Fibroblast of mammary gland (primary cell): ENCODE data around the gene SPINK4.

Source experiments
- DNase-seq: peaks from one replicate; pipeline ENCODE4 v3.0.0-alpha.2; 2010; ENCODE audit warnings: low read depth
- H3K4me3 ChIP-seq: 2 replicates; pipeline ENCODE4 v1.5.1; 2011; ENCODE audit warnings: low read depth, mild to moderate bottlenecking, low read length, moderate library complexity; ENCODE audit not compliant: control insufficient read depth
- TF ChIP-seq, protein P1 (sequence below): conservative IDR thresholded peaks from 2 replicates; pipeline ENCODE4 v1.5.1; 2011; ENCODE audit warnings: low read depth, low read length, inconsistent platforms; ENCODE audit not compliant: control insufficient read depth, insufficient read depth

Gene SPINK4

GRCh38 chr9:33221568-33221884 is 18.4 kb upstream of the SPINK4 start:
- no peak for DNase-seq
- no peak overlapping the region for H3K4me3 ChIP-seq
- TF ChIP-seq, protein P1, sequence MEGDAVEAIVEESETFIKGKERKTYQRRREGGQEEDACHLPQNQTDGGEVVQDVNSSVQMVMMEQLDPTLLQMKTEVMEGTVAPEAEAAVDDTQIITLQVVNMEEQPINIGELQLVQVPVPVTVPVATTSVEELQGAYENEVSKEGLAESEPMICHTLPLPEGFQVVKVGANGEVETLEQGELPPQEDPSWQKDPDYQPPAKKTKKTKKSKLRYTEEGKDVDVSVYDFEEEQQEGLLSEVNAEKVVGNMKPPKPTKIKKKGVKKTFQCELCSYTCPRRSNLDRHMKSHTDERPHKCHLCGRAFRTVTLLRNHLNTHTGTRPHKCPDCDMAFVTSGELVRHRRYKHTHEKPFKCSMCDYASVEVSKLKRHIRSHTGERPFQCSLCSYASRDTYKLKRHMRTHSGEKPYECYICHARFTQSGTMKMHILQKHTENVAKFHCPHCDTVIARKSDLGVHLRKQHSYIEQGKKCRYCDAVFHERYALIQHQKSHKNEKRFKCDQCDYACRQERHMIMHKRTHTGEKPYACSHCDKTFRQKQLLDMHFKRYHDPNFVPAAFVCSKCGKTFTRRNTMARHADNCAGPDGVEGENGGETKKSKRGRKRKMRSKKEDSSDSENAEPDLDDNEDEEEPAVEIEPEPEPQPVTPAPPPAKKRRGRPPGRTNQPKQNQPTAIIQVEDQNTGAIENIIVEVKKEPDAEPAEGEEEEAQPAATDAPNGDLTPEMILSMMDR, result no peak

DNA sequence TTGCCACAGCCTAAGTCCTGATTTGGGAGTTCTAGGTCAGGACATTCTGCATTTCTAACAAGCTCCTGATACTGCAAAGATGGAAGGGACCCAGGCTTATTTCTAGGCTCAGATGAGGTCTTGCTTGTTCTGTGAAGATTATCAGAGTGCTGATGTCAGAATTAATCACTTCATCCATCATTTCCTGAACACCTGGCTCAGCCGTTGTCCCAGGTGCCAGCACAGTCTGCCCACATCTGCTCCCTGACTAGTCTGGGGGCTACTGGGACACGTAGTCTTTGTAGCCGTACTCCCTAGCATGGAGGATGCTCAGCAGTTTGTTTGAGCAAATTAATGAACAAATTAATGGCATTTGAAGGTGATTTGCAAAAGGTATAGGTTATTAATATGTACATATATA is 17.9 kb upstream of the SPINK4 start:
- TF ChIP-seq, protein P1, result no peak
- no peak overlapping the region for H3K4me3 ChIP-seq
- DNase-seq, result no peak

GRCh38 chr9:33223696-33224095 is 16.3 kb upstream of the SPINK4 start:
- TF ChIP-seq, protein P1, result peak; percentile 15
- DNase-seq, result peak; percentile 18
- no peak overlapping the region for H3K4me3 ChIP-seq

GRCh38 chr9:33225319-33226147 is 14.4 kb upstream of the SPINK4 start:
- peak; percentile 88 for DNase-seq
- H3K4me3 ChIP-seq, result no peak overlapping the region
- TF ChIP-seq, protein P1, result peak; percentile 68

DNA sequence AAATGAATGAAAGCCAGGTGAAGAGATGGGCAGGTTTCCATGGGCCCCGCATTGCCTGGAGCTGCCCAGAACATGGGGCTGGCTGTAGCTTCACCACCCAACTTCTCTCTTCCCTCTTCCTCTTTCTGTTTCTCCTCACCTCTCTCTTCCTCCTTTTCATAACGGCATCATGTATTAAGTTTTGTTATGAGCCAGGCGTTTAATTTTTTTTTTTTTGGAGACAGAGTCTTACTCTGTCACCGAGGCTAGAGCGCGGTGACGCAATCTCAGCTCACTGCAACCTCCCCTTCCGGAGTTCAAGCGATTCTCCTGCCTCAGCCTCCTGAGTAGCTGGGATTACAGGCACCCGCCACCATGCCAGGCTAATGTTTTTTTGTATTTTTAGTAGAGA is 13.0 kb upstream of the SPINK4 start:
- no peak for DNase-seq
- H3K4me3 ChIP-seq, result no peak overlapping the region
- TF ChIP-seq, protein P1, result no peak

GRCh38 chr9:33227741-33228140 is 12.2 kb upstream of the SPINK4 start:
- no peak overlapping the region for H3K4me3 ChIP-seq
- TF ChIP-seq, protein P1, result no peak
- no peak for DNase-seq
